ENCODE measurements around the gene P2RY14. TPM values are rescaled to one million over a fixed set of nuclear protein-coding genes. Genes with fewer than 3 reads are reported as not detected.
"Not testable (repeated sequence)": the region's sequence is repeated elsewhere in the genome, so short reads cannot be mapped to it uniquely, and the experiment has no call there.

The P2RY14 gene
- total RNA-seq, 2 donors from 2014 or later = 0.09 to 0.28 TPM

DNA sequence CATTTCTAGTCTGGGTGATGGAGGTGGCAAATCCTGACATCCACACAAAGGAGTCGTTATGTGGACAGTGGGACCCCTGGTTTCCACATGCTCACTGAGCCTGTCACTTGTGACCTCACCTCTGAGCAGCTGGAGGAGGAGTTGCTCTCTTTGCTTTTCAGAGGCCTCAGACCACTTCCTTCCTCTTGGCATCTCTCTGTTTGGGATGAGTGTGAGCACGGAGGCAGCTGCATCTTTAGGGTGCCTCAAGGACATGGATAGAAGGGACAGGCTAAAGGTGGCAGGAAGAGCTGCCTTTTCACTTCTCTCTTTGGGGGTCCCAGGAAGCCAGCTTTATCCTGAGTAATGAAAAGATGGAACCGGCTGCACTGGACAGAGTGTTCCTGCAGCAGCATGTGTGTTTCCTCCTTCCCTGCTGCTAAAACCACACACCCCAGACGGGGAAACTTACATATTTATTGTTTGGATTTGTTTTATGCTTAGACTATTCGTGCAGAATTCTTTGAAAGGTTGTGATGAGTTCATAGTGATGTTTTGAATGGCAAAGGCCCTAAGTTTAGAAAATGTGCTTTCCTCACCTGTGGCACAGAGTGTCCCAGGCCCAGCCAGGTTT is 107.1 kb downstream of the P2RY14 start:
- intact Hi-C loops (cut with DNase I) = no loop called here
- no peaks in the 10 kb centered on the region for H3K4me1 ChIP-seq (replicated peaks)
- no peak overlapping the region for H3K27ac ChIP-seq
- no peaks in the 10 kb centered on the region for H3K36me3 ChIP-seq
- H3K4me3 ChIP-seq = no peak overlapping the region
- WGBS = 36% methylated on average over 5 of the region's 5 CpGs
- H3K27me3 ChIP-seq (replicated peaks; ENCODE audit: insufficient read depth) = no peaks in the 10 kb centered on the region
- no peak for DNase-seq (ENCODE audit: low spot score)
- no peaks in the 10 kb centered on the region for H3K9me3 ChIP-seq
- TF ChIP-seq POLR2A (IDR thresholded peaks at IDR 0.05) (no peak), POLR2AphosphoS5 (IDR thresholded peaks at IDR 0.05) (no peak)
- TF ChIP-seq, protein P1, sequence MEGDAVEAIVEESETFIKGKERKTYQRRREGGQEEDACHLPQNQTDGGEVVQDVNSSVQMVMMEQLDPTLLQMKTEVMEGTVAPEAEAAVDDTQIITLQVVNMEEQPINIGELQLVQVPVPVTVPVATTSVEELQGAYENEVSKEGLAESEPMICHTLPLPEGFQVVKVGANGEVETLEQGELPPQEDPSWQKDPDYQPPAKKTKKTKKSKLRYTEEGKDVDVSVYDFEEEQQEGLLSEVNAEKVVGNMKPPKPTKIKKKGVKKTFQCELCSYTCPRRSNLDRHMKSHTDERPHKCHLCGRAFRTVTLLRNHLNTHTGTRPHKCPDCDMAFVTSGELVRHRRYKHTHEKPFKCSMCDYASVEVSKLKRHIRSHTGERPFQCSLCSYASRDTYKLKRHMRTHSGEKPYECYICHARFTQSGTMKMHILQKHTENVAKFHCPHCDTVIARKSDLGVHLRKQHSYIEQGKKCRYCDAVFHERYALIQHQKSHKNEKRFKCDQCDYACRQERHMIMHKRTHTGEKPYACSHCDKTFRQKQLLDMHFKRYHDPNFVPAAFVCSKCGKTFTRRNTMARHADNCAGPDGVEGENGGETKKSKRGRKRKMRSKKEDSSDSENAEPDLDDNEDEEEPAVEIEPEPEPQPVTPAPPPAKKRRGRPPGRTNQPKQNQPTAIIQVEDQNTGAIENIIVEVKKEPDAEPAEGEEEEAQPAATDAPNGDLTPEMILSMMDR (IDR thresholded peaks at IDR 0.05) = no peak

DNA sequence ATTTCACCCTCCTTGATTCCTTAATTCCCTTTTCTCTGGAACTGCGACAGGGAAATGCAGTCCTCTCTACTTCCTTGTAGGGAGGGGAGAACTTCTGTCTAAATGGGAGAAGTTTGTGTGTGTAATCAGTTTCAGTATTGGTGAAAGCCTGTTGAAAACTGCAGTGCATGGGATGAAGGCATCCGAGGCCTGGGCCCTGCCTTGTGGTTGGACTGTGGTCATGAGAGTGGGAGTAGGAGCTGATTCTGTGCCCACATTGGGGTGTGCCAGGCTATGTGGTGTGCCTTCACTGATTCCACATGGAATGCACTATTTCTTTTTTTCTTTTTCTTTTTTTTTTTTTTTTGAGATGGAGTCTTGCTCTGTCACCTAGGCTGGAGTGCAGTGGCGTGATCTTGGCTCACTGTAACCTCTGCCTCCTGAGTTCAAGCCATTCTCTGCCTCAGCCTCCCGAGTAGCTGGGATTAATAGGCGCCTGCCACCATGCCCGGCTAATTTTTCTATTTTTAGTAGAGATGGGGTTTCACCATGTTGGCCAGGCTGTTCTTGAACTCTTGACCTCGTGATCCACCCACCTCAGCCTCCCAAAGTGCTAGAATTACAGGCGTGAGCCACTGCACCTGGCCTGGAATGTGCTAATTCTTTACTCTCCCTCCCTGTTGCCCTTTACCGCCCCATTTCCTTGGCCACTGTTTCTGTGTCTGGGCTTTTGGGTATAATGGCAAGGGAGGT is 108.2 kb downstream of the P2RY14 start:
- H3K27ac ChIP-seq; H3K4me3 ChIP-seq; H3K9me3 ChIP-seq; DNase-seq (ENCODE audit: low spot score); H3K27me3 ChIP-seq (replicated peaks; ENCODE audit: insufficient read depth); H3K4me1 ChIP-seq (replicated peaks); H3K36me3 ChIP-seq: not testable (repeated sequence)
- intact Hi-C loops (cut with DNase I) = loop anchor here (5.0 kb wide), 1 partner anchor 112 kb away; no protein-coding TSS in a partner anchor
- 74% methylated on average over 9 of the region's 9 CpGs for WGBS

DNA sequence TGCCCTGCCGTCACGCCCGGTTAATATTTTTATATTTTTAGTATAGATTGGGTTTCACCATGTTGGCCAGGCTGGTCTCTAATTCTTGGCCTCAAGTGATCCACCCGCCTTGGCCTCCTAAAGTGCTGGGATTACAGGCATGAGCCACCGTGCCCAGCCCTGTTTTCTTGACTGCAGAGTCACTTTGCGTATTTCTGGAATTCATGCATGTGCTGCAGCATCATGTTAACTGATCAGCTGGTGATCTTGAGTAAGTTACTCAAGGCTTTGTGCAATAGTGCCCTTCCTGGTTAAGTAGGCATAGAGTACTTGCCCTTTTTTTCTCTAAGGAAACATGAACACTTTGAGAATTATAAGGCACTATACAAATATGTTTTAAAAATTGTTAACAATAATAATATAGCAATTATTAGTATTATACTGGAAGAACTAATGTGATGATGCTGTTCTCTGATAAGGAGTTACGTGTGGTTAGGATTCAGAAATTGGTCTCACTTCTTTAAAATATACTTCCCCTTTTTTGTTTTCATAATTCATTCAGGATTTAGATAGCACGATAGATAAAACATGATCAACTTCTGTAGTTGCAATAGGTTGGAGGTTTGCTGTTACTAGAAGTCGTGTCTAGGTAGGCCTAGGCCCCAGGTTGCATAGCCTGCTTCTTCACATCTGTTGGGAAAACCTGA is 108.9 kb downstream of the P2RY14 start:
- H3K4me3 ChIP-seq = no peak overlapping the region
- no peak for DNase-seq (ENCODE audit: low spot score)
- TF ChIP-seq, protein P1 (IDR thresholded peaks at IDR 0.05) = no peak
- TF ChIP-seq POLR2AphosphoS5 (IDR thresholded peaks at IDR 0.05) = no peak
- TF ChIP-seq POLR2A (IDR thresholded peaks at IDR 0.05) = no peak
- intact Hi-C loops (cut with DNase I) = loop anchor here (5.0 kb wide), 1 partner anchor 113 kb away; no protein-coding TSS in a partner anchor
- H3K27ac ChIP-seq = no peak overlapping the region
- H3K9me3 ChIP-seq = no peaks in the 10 kb centered on the region
- H3K36me3 ChIP-seq = no peaks in the 10 kb centered on the region
- WGBS = 93% methylated on average over 9 of the region's 9 CpGs
- H3K4me1 ChIP-seq (replicated peaks) = no peaks in the 10 kb centered on the region
- H3K27me3 ChIP-seq (replicated peaks; ENCODE audit: insufficient read depth) = no peaks in the 10 kb centered on the region

DNA sequence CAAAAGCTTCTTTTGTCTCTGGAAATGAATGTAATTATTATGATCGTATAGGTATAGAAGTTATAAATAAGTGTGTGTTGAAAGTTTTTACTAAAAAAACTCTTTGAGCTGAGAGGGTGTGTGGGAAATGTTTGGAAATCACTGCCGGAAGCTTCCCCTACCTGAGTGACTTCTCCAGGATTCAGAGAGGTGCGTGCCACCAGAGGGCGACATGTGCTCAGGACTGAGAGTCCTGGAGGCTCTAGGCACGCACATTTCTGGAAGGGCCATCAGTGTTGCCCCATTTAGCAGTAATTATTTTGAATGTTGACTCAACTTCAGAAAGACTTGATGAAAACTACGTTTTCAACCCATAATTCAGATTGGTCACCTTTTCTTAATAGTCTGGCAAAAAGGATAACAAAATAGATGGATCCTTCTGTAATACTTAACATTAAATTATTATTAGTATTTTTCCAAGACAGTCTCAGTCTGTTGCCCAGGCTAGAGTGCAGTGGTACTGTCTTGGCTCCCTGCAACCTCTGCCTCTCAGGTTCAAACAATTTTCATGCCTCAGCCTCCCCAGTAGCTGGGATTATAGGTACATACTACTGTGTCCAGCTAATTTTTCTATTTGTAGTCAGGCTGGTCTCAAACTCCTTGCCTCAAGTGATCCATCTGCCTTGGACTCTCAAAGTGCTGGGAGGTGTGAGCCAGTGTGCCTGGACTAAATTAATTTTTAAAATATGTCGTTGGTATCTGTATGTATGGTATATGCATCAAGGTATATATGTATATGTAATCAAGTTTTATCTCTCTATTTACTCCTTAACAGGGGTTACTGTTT is 109.9 kb downstream of the P2RY14 start:
- 25% methylated on average over 7 of the region's 7 CpGs for WGBS
- DNase-seq (ENCODE audit: low spot score) = peak; percentile 64
- H3K4me1 ChIP-seq (replicated peaks) = no peaks in the 10 kb centered on the region
- TF ChIP-seq POLR2AphosphoS5 (IDR thresholded peaks at IDR 0.05) = no peak
- TF ChIP-seq, protein P1 (IDR thresholded peaks at IDR 0.05) = peak; percentile 62 to 68 (median 64)
- no peak for TF ChIP-seq POLR2A (IDR thresholded peaks at IDR 0.05)
- intact Hi-C loops (cut with DNase I) = loop anchor here (5.0 kb wide), 1 partner anchor 114 kb away; no protein-coding TSS in a partner anchor
- no peaks in the 10 kb centered on the region for H3K36me3 ChIP-seq
- no peaks in the 10 kb centered on the region for H3K27me3 ChIP-seq (replicated peaks; ENCODE audit: insufficient read depth)
- no peak overlapping the region for H3K27ac ChIP-seq
- H3K4me3 ChIP-seq = no peak overlapping the region
- no peaks in the 10 kb centered on the region for H3K9me3 ChIP-seq

DNA sequence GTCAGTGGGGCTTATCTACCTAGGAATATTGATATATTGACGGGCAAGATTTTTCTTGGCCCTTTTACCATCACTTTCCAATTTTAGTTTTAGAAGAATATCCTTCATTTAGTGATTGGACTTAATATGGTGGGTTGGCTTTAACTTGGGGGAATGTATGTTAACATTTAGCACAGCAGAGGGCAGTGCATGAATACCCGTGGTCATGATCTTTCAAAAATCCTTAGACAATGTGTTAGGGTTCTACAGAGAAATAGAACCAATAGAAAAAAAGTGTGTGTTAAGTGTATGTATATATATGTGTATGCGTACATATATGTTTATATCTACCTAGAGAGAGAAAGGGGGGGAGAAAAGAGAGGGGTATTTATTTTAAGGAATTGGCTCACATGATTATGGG is 112.2 kb downstream of the P2RY14 start:
- no peak for DNase-seq (ENCODE audit: low spot score)
- intact Hi-C loops (cut with DNase I) = loop anchor here (5.0 kb wide), 1 partner anchor 116 kb away; no protein-coding TSS in a partner anchor
- Histone ChIP-seq H3K4me3 (no peak overlapping the region), H3K27ac (no peak overlapping the region), H3K9me3 (no peaks in the 10 kb centered on the region), H3K27me3 (replicated peaks; ENCODE audit: insufficient read depth) (no peaks in the 10 kb centered on the region), H3K36me3 (no peaks in the 10 kb centered on the region), H3K4me1 (replicated peaks) (no peaks in the 10 kb centered on the region)
- TF ChIP-seq, protein P1 (IDR thresholded peaks at IDR 0.05) = no peak
- TF ChIP-seq POLR2AphosphoS5 (IDR thresholded peaks at IDR 0.05) (no peak), POLR2A (IDR thresholded peaks at IDR 0.05) (no peak)
- 90% methylated on average over 3 of the region's 3 CpGs for WGBS

Measured in prostate gland (tissue), 2 donors.